Measurements from ENCODE around the gene SRSF6. TPM values are rescaled to one million over a fixed set of nuclear protein-coding genes. Genes with fewer than 3 reads are reported as not detected.
A peak's percentile ranks its signal among the peaks of the same experiment; 100 is the strongest.

SRSF6 gene
- total and polyA plus RNA-seq, 2 experiments from 2014 or later, result 60.1 to 61.5 TPM

GRCh38 chr20:43458422-43458924 is 777 bp downstream of the SRSF6 start:
- peak overlapping the region; percentile 97 for H3K4me3 ChIP-seq
- H3K4me1 ChIP-seq (ENCODE audit: insufficient read depth), result no peaks in the 10 kb centered on the region
- no peaks in the 10 kb centered on the region for H3K27me3 ChIP-seq (ENCODE audit: insufficient read depth)
- H3K4me3 Mint-ChIP-seq, result peak overlapping the region; percentile 93
- peaks cover 50% of the 10 kb centered on the region for H3K36me3 Mint-ChIP-seq (ENCODE audit: low read depth)
- peaks cover 18% of the 10 kb centered on the region for H4K20me1 ChIP-seq (replicated peaks; ENCODE audit: insufficient read depth)
- H3K9me3 Mint-ChIP-seq, result peaks cover 3% of the 10 kb centered on the region; the same call in 2 of the 3 replicates
- H3F3A ChIP-seq (replicated peaks; ENCODE audit: low read depth), result 0 out of 2 replicates have a peak, but pooled peaks cover 4% of the 10 kb centered on the region
- H3K27ac ChIP-seq (ENCODE audit: low read depth), result peak overlapping the region; percentile 61; the same call in 1 of the 2 replicates
- TF ChIP-seq POLR2AphosphoS5 (IDR thresholded peaks at IDR 0.05; ENCODE audit: low read depth) (no peak), ZNF331 (CRISPR knock-in tag; IDR thresholded peaks at IDR 0.05; ENCODE audit: low read depth) (no peak), CTCF (conservative IDR thresholded peaks at IDR 0.05; ENCODE audit: low read depth in 2 of 2) (no peak), EZH2 (IDR thresholded peaks at IDR 0.05; ENCODE audit: low read depth, unreplicated experiment) (no peak), ETS1 (IDR thresholded peaks at IDR 0.05) (no peak), ZNF462 (CRISPR knock-in tag; IDR thresholded peaks at IDR 0.05) (no peak), NANOG (IDR thresholded peaks at IDR 0.05; ENCODE audit: borderline replicate concordance) (no peak), ZNF114 (CRISPR knock-in tag; IDR thresholded peaks at IDR 0.05) (no peak), REST (IDR thresholded peaks at IDR 0.05; ENCODE audit: unreplicated experiment) (no peak), STAT1 (IDR thresholded peaks at IDR 0.05; ENCODE audit: unreplicated experiment) (no peak), EZH2phosphoT487 (IDR thresholded peaks at IDR 0.05; ENCODE audit: unreplicated experiment) (no peak), CREB1 (CRISPR knock-in tag; IDR thresholded peaks at IDR 0.05; ENCODE audit: low read depth) (no peak)
- no peak overlapping the region for H2AFZ ChIP-seq
- DNase-seq (ENCODE audit: low spot score), result peak; percentile 34
- peaks cover 11% of the 10 kb centered on the region for H3K4me1 Mint-ChIP-seq
- ATAC-seq, result no peak; the same call in 2 of the 3 replicates
- peaks cover 33% of the 10 kb centered on the region for H3K79me2 ChIP-seq (replicated peaks; ENCODE audit: insufficient read depth)
- H3K36me3 ChIP-seq (ENCODE audit: insufficient read depth), result peaks cover 38% of the 10 kb centered on the region
- peak overlapping the region; percentile 88 for H3K4me2 ChIP-seq
- H3K27me3 Mint-ChIP-seq (ENCODE audit: insufficient read depth, low read depth, poor library complexity), result peaks cover 10% of the 10 kb centered on the region
- H3K27ac Mint-ChIP-seq, result peak overlapping the region; percentile 80
- H3K9me2 ChIP-seq (ENCODE audit: insufficient read depth), result peaks cover 7% of the 10 kb centered on the region; the same call in 1 of the 2 replicates

All from GM23338 (cell line).